Stimulated activated naive CD4-positive, alpha-beta T cell (primary cell): Measurements from ENCODE around the gene CAP2.
"Not testable (repeated sequence)": the region's sequence is repeated elsewhere in the genome, so short reads cannot be mapped to it uniquely, and the experiment has no call there.

Source experiments
- DNase-seq, 6 experiments: peaks; one replicate each; lab custom pipeline; 2025; lab: John Stamatoyannopoulos, UW

CAP2 gene

DNA sequence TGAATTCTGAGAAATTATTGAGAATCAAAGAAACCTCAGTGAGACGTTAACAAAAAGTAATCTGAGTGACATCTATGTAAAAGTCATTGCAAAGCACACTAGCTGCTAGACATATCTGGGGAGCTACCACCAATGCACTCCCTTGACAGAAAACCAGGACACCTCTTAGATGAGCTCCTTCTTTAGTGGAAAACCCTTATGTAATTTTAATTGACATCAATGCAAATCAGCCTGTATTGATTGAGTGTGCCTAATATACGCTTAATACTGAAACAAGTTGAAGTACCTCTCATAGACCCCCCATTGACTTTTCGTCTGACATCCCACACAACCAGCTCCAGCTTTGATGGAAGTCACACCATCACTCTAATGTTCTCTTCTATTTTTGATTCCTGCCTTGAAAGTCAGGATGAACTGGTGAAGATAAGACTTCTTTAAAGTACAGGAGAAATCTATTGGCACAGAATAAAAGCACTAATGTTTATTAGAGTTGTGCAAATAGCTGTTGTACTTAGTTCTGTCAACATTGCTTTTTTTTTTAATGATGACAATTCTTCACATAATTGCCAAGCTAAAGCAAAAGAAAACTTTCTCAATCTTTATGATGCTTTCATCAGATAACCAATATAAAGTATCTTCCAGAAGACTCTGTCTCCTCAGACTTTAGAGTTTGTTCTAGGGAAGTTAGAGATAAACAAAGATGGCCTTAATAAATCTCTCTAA lies 108.7 kb downstream of the CAP2 start:
- DNase-seq, result no peak

DNA sequence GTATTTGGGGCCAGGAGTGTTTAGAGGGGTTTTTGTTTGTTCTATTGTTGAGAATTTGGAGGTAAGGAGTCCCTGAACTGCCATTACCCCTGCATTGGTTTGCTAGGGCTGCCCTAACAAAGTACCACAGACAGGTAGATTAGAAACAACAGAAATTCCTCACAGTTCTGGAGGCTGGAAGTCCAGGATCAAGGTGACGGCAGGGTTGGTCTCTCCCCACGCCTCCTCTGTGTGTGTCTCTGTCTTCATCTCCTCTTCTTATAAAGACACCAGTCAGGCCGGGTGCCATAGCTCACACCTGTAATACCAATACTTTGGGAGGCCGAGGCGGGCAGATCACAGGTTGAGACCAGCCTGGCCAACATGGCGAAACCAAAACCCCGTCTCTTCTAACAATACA lies 109.7 kb downstream of the CAP2 start:
- no peak for DNase-seq

DNA sequence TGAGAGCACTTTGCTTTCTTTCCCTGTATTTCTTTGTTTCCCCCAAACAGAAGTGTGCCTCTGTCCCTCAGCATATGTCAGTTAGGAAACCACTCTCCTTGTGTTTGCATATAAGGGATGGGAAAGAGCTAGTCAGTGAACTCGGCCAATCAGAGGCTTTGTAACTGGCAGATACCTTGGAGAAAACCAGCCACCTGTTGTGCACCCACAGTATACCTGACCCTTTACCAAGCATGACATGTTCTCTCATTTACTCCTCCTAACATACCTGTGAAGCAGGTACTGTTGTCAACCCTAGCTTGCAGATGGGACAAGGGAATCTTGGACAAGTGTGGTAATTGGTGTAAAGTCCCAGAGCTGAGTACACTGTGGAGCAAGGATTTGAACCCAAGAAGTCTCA lies 110.6 kb downstream of the CAP2 start:
- DNase-seq, result no peak

DNA sequence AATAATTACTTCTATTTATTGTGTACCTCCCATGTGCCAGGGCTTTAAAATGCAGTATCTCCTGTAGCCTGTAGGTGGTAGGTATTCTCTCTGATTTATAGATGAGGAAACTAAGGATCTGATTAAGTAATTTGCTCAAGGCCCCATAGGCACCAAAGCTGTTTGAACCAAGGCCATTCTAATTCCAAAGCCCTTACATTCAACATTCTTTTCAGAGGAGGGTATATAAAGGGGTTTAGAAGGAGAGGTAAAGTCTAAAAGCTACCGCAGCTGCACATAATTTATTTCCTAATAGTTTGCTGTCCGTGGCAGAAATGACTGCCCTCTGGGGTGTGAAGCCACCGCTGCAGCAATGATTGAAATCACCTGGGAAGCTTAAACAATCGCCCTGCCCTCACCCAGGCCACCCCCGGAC lies 111.7 kb downstream of the CAP2 start:
- DNase-seq, result no peak

DNA sequence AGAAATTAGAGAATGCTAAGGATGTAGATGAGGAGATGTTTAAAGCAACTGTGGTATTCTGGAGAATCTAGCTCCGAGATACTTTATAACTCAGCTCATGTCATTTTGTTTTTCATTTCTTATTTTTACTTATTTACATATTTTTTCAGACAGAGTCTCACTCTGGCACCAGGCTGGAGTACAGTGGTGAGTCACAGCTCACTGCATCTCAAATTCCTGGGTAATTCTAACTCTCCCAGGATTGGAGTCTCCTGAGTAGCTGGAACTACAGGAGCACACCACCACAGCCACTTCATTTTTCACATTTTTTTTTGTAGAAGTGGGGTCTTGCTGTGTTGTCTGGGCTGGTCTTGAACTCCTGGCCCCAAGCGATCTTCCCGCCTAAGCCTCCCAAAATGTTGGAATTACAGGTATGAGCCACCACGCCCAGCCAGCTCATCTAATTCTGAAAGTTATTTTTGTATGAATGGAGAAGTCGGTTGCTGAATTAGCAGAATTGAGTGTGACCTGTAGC lies 112.4 kb downstream of the CAP2 start:
- no peak for DNase-seq

DNA sequence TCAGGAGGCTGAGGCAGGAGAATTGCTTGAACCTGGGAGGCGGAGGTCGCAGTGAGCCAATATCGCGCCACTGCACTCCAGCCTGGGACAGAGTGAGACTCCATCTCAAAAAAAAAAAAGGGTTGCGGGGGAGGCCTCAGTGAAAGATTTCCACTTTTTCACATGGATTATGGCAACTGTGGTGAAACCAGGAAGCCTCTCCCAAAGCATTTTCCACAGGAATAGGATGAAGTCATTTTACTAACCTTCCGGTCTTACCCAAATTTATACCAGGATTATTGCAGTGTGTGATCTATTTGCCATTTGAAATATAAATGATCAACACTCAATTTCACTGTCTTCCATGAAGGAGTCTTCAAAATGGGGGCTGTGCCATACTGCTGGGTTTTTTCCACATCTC lies 113.1 kb downstream of the CAP2 start:
- DNase-seq, result no peak

DNA sequence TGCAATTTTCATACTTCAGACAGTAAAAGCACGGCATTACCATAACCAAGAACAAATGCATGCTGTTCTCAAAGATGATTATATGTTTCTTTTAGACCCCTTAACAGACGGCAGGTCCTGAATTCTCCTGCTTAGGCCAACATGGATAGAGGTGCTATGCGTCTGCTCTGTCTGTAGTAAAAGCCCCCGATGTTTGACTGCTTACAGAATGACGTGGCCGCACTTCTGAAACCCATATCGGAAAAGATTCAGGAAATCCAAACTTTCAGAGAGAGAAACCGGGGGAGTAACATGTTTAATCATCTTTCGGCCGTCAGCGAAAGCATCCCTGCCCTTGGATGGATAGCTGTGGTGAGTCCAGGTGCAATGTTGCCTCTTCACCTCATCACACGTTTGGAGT lies 113.6 kb downstream of the CAP2 start:
- no peak for DNase-seq

DNA sequence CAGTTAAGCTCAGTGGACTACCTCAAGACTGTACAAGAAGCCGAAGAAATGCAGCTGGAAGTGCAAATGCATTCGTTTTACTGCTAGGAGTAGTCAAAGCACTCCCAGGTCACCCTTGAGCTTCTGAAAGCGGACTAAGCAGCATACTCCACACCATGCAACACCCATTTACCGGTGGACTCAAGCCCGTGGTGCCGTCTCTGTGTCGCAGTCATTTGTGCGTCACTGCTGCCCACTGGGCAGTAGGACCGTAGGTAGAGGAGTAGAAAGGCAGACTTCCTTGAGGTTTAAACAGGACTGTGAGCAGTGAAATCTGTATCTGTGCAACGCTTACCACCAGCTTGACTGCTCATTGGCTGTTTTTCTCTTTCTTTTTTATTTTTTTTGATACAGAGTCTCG lies 117.7 kb downstream of the CAP2 start:
- no peak for DNase-seq

DNA sequence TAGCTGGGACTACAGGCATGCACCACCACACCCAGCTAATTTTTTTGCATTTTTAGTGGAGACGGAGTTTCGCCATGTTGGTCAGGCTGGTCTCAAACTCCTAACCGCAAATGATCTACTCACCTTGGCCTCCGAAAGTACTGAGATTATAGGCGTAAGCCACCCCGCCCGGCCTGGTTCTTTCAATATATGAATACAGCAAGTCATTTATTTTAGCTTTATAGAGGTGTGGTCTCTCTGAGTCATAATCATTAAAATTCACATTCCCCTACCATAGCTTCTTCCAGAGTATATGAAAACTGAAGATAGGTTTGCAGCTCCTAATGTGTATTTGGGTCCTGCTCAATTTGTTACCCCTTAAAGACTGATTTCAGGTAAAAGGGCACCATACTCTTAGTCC lies 118.2 kb downstream of the CAP2 start:
- DNase-seq, result no peak

DNA sequence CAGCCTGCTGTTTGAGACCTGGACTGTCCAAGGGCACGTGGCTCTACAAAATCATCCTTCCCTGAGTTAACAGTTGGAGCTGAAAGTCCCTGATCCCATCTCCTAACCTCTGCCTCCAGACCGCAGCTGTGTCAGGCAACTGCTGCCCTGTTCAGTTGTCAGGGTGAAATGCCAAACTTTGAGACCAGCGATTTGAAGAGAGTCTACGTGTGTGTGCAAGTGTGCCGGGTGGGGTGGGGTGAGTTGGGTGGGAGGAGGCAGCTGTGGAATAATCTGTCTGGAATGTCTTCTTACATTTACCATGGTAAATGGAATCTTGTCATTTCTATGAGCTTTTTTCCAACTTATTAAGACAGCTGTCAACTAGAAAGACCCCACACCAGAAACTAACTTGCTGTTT lies 125.7 kb downstream of the CAP2 start:
- DNase-seq, result no peak

DNA sequence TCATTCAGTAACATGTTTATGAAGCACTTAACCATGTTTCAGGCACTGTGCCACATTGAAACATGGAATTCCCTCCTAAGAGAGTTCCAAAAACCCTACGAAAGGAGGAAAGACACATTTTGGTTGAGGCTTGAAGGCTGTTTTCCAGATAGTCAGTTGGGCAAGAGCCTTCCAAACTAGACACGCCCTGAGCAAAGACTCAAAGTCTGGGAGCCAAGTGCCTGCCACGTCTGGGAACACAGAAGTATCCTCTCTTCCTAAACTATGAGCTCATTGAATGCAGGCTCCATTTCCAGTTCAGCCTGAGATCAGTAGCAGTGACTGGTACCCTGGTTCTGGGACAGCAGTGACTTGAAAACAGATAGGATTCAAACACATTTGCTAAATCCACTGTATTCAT lies 132.2 kb downstream of the CAP2 start:
- no peak for DNase-seq

DNA sequence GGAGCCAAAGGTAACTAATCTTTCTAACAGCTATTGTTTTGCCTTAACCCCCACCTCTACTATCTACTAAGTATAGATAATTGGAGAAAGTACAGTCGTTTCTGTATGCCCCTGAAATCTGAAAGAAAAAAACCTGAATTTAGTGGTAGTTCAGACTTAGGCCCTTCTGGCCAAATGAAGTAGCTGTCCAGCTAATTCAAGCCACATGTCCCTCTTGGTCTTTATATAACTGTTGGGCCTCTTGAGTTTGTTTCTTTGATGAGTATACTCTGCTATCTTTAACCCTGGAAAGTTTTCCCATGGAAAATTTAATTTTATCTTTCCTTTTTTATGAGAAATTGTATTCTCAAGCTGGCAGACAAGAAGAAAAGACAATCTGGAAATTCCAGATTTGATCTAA lies 133.7 kb downstream of the CAP2 start:
- no peak for DNase-seq

DNA sequence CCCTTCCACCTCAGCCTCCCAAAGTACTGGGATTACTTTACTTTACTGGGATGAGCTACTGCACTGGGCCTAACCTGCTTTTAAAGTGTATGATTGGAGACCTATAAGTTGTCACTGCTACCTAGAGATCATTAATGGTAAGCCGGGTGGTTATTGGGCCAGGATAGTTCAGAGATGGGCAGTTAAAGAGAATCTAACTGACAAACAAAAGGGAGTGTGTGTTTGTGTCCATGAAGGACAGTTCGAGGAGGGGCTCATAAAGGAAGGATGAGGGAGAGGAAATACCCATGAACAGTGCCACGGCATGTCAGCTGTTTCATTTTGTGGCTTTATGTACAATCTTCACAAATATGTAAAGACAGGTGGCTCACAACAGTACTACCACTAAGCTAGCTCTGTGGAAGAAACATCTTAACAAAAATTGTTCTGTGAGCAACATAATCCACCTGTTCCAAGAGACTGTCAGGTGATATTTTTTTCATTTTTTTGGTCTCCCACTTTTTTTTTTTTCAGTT lies 137.0 kb downstream of the CAP2 start:
- DNase-seq, result no peak

DNA sequence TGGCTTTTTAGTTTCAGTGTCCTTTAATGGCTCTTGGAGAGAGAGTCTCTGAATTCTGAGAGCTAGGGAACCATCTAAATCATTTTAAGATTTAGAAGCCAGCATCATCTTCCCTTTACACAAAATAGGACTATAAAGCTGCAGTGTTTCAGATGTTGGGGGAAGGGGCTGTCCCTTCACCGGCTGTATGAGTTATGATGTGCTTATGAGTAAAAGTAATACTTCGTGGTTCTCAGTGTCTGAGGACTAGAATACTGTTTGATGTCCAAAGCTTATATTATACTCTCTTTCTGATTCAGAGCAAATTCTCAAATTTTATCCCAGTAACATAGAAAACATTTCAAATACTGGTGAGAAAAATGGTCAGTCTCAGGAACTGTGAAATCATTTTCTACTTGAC lies 143.2 kb downstream of the CAP2 start:
- DNase-seq, result no peak

DNA sequence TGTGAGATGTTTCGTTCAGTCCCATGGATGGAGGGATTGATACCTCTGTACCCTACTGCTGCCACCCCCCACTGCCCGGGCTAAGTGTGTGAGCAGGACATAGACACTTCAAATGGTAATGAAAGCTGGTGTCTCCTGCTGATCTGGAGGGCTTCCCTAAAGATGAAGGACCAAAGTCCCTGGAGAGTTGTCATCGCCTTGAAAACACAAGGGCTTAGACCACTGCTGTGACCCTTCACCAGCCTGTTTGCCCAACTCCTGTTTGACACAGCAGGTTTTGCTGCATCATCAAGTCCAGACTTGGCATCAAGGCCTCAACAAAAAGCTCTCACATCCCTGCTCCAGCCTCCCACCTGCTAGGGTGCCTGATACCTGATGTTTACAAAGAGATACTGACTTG lies 148.8 kb downstream of the CAP2 start:
- DNase-seq, result no peak

DNA sequence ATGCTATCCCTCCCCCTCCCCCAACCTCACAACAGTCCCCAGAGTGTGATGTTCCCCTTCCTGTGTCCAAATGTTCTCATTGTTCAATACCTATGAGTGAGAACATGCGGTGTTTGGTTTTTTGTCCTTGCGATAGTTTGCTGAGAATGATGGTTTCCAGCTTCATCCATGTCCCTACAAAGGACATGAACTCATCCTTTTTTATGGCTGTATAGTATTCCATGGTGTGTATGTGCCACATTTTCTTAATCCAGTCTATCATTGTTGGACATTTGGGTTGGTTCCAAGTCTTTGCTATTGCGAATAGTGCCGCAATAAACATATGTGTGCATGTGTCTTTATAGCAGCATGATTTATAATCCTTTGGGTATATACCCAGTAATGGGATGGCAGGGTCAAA lies 152.3 kb downstream of the CAP2 start:
- not testable (repeated sequence) for DNase-seq

DNA sequence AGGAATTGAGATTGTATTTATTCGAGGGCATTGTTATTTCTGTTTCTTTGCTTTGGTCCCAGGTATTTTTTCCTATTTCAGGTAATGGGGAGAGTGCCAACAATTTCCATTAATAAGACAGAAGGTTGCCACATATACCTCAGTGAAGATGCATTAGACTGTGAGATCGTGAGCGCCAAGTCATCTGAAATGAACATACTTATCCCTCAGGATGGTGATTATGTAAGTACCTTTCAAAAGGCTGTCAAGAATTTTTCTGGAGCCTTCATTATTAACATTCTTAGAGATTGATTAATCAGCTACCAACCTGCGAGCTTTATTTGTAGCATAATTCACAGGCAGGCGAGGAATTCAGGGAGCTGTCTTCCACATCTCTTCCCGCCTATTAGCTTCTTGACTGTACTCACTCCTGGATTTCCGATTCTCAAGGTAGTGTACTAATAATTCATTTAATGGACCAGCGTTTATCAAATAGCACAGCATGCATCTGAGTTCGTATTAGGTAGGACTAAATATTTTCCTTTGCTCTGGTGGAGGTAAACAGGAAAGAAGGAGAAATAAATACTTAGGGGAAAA lies 158.1 kb downstream of the CAP2 start:
- DNase-seq, result no peak

DNA sequence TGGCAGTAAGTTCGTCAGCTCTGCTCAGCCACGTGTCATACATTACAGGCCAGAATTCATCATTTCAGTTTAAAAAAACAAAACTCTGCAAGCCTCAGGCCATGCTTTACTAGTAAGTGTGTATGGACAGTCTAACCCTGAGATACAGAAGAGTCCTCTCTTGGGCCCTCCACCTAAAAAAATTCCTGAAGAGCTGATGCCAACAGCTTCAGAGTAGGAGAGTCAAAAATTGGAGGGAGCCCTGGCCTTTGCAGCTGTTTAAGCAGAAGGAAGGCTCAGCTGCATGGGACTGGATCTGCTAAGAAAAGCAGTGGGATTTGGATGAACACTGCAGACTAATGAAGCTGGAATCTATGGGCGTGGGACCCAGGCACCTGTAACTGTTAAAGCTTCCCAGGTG lies 159.5 kb downstream of the CAP2 start:
- DNase-seq, result no peak

DNA sequence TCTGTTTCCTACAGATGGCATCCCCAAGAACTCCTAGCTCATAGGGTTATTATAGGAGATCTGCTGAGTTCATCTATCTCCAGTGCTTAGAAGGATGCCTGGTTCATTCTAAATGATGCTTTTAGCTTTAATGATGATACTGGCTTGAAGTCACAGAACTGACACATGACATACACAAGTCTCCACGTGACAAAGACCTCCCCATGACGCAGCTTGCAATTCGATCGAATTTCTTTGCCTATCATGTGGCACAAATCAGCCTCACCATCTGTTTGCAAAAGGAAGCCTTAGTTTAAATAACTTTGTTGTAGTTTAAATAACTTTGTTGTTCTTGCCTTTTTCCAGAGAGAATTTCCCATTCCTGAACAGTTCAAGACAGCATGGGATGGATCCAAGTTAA lies 162.6 kb downstream of the CAP2 start:
- DNase-seq, result no peak

DNA sequence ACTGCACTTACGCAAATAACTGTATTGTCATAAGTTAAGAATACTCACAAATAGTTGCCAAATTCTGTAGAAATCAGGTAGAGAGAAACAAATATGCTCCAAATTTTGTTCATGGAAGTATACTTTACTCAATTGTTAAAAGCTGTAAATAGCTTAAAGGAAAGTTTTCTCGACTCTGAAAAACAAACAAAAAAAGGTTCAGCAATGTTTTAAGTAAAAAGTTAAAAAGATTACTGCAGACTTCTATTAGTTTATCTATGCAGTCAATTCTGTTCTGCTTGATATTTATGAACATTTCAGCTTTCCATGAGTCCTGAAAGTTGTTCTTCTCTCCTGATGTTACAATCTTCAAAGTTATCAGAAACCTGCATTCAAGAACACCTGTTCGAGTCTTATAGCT lies 169.2 kb downstream of the CAP2 start:
- no peak for DNase-seq

DNA sequence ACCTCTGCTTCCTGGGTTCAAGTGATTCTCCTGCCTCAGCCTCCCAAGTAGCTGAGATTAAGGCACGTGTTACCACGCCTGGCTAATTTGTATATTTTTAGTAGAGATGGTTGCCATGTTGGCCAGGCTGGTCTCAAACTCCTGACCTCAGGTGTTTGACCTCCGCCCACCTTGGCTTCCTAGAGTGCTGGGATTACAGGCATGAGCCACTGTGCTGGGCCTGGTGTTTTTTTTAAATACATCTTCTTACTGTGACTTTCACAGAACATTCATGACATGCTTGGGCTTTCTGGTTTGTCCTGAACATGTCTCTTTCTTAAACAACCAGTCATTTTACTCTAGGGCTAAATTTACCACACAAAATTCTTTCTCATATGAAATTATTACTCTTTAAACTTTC lies 172.0 kb downstream of the CAP2 start:
- DNase-seq, result no peak

DNA sequence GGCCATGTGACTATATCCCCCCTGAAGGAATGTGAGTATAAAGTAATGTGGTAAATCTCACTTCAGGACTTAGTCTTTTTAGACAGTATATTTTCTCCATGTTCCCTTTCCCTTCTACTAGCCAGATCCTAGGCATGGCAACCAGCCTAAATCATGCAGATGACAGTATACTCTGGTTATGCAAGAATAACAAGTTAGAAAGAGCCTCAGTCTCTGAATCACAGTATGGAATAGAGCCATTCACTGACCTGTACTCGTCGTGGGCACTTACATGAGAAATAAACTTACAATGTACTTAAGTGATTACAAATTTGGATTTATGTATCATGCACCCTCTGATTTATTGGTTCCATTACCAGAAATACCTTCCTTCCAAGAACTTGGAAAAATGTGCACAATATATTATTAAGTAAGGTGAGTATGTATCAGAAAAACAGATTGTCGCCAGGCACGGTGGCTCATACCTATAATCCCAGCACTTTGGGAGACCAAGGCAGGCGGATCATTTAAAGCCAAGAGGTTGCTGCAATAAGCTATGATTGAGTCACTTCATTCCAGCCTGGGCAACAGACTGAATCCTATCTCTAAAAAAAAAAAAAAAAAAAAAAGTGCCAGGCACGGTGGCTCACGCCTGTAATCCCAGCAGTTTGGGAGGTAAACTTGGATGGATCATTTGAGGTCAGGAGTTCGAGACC lies 181.6 kb downstream of the CAP2 start:
- no peak for DNase-seq

DNA sequence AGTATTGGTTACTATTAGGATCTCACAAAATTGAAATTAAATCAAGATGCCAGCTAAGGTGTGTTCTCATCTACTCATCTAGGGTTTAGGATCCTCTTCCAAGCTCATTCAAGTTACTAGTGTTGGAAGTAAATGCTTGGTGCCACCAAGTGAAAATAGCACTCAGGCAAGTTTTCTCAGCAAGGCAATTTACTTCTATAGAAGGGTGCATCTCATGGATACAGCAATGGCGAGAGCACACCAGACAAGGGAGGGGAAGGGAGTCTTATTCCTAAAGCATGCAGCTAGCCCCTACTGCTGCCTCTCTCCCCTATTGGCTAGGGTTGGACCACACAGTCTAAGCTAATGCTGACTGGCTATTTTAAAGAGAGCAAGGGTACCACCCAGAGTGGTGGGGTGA lies 183.7 kb downstream of the CAP2 start:
- no peak for DNase-seq
